Measurements from ENCODE around the gene PTGER4.
"Not testable (repeated sequence)": the region's sequence is repeated elsewhere in the genome, so short reads cannot be mapped to it uniquely, and the experiment has no call there.

The PTGER4 gene

GRCh38 chr5:40679913-40680681, at the start of gene PTGER4:
Gene PTGER4 (plus strand): TSS chr5:40679915. CDS start chr5:40680994, 1,079 bp downstream.
- no peak for TF ChIP-seq CTCF (conservative IDR thresholded peaks at IDR 0.05; ENCODE audit: low read depth)
- H3K27ac ChIP-seq, result peak within 1 kb of the TSS; percentile 98
- CTCF ChIA-PET, result interaction anchor here (0.5 to 0.6 kb wide), 2 partner anchors 736 to 1482 kb away, joined by 3 to 4 read pairs; no protein-coding TSS in a partner anchor
- POLR2A ChIA-PET (ENCODE audit: low non-redundant PET), result interaction anchor here (0.8 kb wide), 1 partner anchor 34 kb away, joined by 3 read pairs; no protein-coding TSS in a partner anchor
- no peak for DNase-seq (ENCODE audit: low spot score)

- ChIA-PET CTCF (no interaction called here), POLR2A (ENCODE audit: low non-redundant PET) (no interaction called here)
- no peak for TF ChIP-seq CTCF (conservative IDR thresholded peaks at IDR 0.05; ENCODE audit: low read depth)
- no peak overlapping the region for H3K27ac ChIP-seq
- no peak for DNase-seq (ENCODE audit: low spot score)
Observed at GRCh38 chr5:40630126-40630525, 49.6 kb upstream of the PTGER4 start.

GRCh38 chr5:40631236-40631635, 48.5 kb upstream of the PTGER4 start:
- POLR2A ChIA-PET (ENCODE audit: low non-redundant PET), result no interaction called here
- DNase-seq (ENCODE audit: low spot score), result no peak
- no peak for TF ChIP-seq CTCF (conservative IDR thresholded peaks at IDR 0.05; ENCODE audit: low read depth)
- CTCF ChIA-PET, result no interaction called here
- no peak overlapping the region for H3K27ac ChIP-seq

GRCh38 chr5:40634154-40634553, 45.6 kb upstream of the PTGER4 start:
- POLR2A ChIA-PET (ENCODE audit: low non-redundant PET), result no interaction called here
- DNase-seq (ENCODE audit: low spot score), result no peak
- no peak overlapping the region for H3K27ac ChIP-seq
- CTCF ChIA-PET, result no interaction called here
- no peak for TF ChIP-seq CTCF (conservative IDR thresholded peaks at IDR 0.05; ENCODE audit: low read depth)

GRCh38 chr5:40634593-40634992, 45.1 kb upstream of the PTGER4 start:
- CTCF ChIA-PET, result no interaction called here
- no peak for DNase-seq (ENCODE audit: low spot score)
- POLR2A ChIA-PET (ENCODE audit: low non-redundant PET), result no interaction called here
- TF ChIP-seq CTCF (conservative IDR thresholded peaks at IDR 0.05; ENCODE audit: low read depth), result no peak
- H3K27ac ChIP-seq, result no peak overlapping the region

GRCh38 chr5:40639531-40639930, 40.2 kb upstream of the PTGER4 start:
- POLR2A ChIA-PET (ENCODE audit: low non-redundant PET); CTCF ChIA-PET; DNase-seq (ENCODE audit: low spot score); H3K27ac ChIP-seq: not testable (repeated sequence)

GRCh38 chr5:40646266-40646665, 33.4 kb upstream of the PTGER4 start:
- POLR2A ChIA-PET (ENCODE audit: low non-redundant PET), result no interaction called here
- DNase-seq (ENCODE audit: low spot score), result no peak
- TF ChIP-seq CTCF (conservative IDR thresholded peaks at IDR 0.05; ENCODE audit: low read depth), result no peak
- H3K27ac ChIP-seq, result no peak overlapping the region
- CTCF ChIA-PET, result no interaction called here
